PC-9 (cell line): Measurements from ENCODE around the gene SLC9A6. TPM values are rescaled to one million over a fixed set of nuclear protein-coding genes. Genes with fewer than 3 reads are reported as not detected.
A peak's percentile ranks its signal among the peaks of the same experiment; 100 is the strongest.

Experiments used
- BruUV-seq: library from RNA; stranded (reverse); fragments of 400-500 nt; replicated peaks from 2 replicates; lab custom pipeline; 2021; lab: Mats Ljungman, UMichigan
- CTCF ChIA-PET: fragments of 300-600 bp; sonication (Branson Sonifier 250); formaldehyde crosslinking; loops from one replicate; lab custom pipeline; 2022; ENCODE audit warnings: antibody characterized with exemption; lab: Charles Lee
- POLR2A ChIA-PET: fragments of 300-600 bp; sonication (Branson Sonifier 250); formaldehyde crosslinking; loops from one replicate; lab custom pipeline; 2022; ENCODE audit warnings: antibody characterized with exemption; ENCODE audit not compliant: unreplicated experiment; lab: Charles Lee
- DNase-seq, 2 experiments: peaks; one replicate each; pipeline versions ENCODE4 v3.0.0 to v3.0.0-alpha.2; 2015 to 2022; ENCODE audit warnings: mixed read lengths in 1 of 2
- H2AFZ ChIP-seq: fragments of 200-600 bp; sonication (generic); 2 replicates; pipeline ENCODE4 v1.8.1; 2017; ENCODE audit warnings: antibody characterized with exemption
- H3F3A ChIP-seq: fragments of 200-600 bp; sonication (generic); 2 replicates; pipeline ENCODE4 v1.8.1; 2017; ENCODE audit warnings: antibody characterized with exemption, mild to moderate bottlenecking, low read depth; ENCODE audit not compliant: insufficient read depth
- H3K27ac ChIP-seq: fragments of 200-600 bp; sonication (generic); 2 replicates; pipeline ENCODE4 v1.6.1; 2016; ENCODE audit warnings: mixed run types
- H3K27me3 ChIP-seq: fragments of 200-600 bp; sonication (generic); 2 replicates; pipeline ENCODE4 v1.6.1; 2016; ENCODE audit warnings: low read depth, mixed run types; ENCODE audit not compliant: insufficient read depth
- H3K36me3 ChIP-seq: fragments of 200-600 bp; sonication (generic); 2 replicates; pipeline ENCODE4 v1.6.1; 2016; ENCODE audit warnings: low read depth, mixed run types
- H3K4me1 ChIP-seq: fragments of 200-600 bp; sonication (generic); replicated peaks from 2 replicates; pipeline ENCODE4 v1.6.1; 2016; ENCODE audit warnings: mixed run types; ENCODE audit not compliant: insufficient read depth
- H3K4me2 ChIP-seq: fragments of 200-600 bp; sonication (generic); 2 replicates; pipeline ENCODE4 v1.6.1; 2017; ENCODE audit warnings: mixed run types
- H3K4me3 ChIP-seq: fragments of 200-600 bp; sonication (generic); 2 replicates; pipeline ENCODE4 v1.6.1; 2016; ENCODE audit warnings: mixed run types
- H3K79me2 ChIP-seq: fragments of 200-600 bp; sonication (generic); 2 replicates; pipeline ENCODE4 v1.6.1; 2017; ENCODE audit warnings: low read depth, mixed run types
- H3K9me2 ChIP-seq: fragments of 200-600 bp; sonication (generic); 2 replicates; pipeline ENCODE4 v1.8.1; 2017; ENCODE audit warnings: mild to moderate bottlenecking; ENCODE audit not compliant: insufficient read depth
- H3K9me3 ChIP-seq: fragments of 200-600 bp; sonication (generic); 2 replicates; pipeline ENCODE4 v1.8.1; 2016; ENCODE audit warnings: low read depth; ENCODE audit not compliant: insufficient read depth
- H4K20me1 ChIP-seq: fragments of 200-600 bp; sonication (generic); 2 replicates; pipeline ENCODE4 v1.8.1; 2017; ENCODE audit not compliant: insufficient read depth
- CTCF ChIP-seq: fragments of 200-600 bp; sonication (generic); conservative IDR thresholded peaks from 2 replicates; pipeline ENCODE4 v1.6.1; 2017; ENCODE audit warnings: mixed run types, antibody characterized with exemption, mild to moderate bottlenecking, moderate library complexity
- EZH2 ChIP-seq: fragments of 200-600 bp; sonication (generic); IDR thresholded peaks from 2 replicates; pipeline ENCODE4 v1.8.0; 2017; ENCODE audit warnings: antibody characterized with exemption, low read depth
- intact Hi-C: fragments of 100-400 bp; cut with micrococcal nuclease; formaldehyde crosslinking; loops from one replicate; pipeline ENCODE4 v1.10.0; 2022; ENCODE audit not compliant: unreplicated experiment
- total RNA-seq: library from RNA; stranded (reverse); gene quantifications from 2 replicates; pipeline ENCODE4 v1.2.3, GENCODE V29; 2021

Gene SLC9A6
- total RNA-seq, 1 experiment from 2014 or later = 16.5 TPM

GRCh38 chrX:135973025-135973547 is 12.1 kb upstream of the SLC9A6 start:
- ChIA-PET CTCF (no interaction called here), POLR2A (interaction anchor here (0.6 to 0.7 kb wide), 4 partner anchors 553 to 1020 kb away, joined by 3 to 7 read pairs (median 4); partner anchors contain the start of gene RBMX)
- H3K4me3 ChIP-seq = peak overlapping the region; percentile 99
- peaks cover 27% of the 10 kb centered on the region for H3K4me1 ChIP-seq
- DNase-seq = peak in 1 of 2 experiments; percentile 16
- peaks cover 31% of the 10 kb centered on the region for H3F3A ChIP-seq
- H3K79me2 ChIP-seq = peaks cover 31% of the 10 kb centered on the region
- intact Hi-C loops = loop anchor here (10.0 kb wide), 1 partner anchor 162 kb away; no protein-coding TSS in a partner anchor
- H3K27ac ChIP-seq = peak overlapping the region; percentile 93
- H3K27me3 ChIP-seq = no peaks in the 10 kb centered on the region
- H3K36me3 ChIP-seq = no peaks in the 10 kb centered on the region
- peak overlapping the region; percentile 98 for H2AFZ ChIP-seq
- TF ChIP-seq EZH2 (no peak), CTCF (peak; percentile 26; the same call in 1 of the 2 replicates)
- peak overlapping the region; percentile 99 for H3K4me2 ChIP-seq
- H3K9me3 ChIP-seq = no peaks in the 10 kb centered on the region
- no peaks in the 10 kb centered on the region for H3K9me2 ChIP-seq
- BruUV-seq = TSS peak; percentile 69
- H4K20me1 ChIP-seq = peaks cover 12% of the 10 kb centered on the region; the same call in 1 of the 2 replicates

DNA sequence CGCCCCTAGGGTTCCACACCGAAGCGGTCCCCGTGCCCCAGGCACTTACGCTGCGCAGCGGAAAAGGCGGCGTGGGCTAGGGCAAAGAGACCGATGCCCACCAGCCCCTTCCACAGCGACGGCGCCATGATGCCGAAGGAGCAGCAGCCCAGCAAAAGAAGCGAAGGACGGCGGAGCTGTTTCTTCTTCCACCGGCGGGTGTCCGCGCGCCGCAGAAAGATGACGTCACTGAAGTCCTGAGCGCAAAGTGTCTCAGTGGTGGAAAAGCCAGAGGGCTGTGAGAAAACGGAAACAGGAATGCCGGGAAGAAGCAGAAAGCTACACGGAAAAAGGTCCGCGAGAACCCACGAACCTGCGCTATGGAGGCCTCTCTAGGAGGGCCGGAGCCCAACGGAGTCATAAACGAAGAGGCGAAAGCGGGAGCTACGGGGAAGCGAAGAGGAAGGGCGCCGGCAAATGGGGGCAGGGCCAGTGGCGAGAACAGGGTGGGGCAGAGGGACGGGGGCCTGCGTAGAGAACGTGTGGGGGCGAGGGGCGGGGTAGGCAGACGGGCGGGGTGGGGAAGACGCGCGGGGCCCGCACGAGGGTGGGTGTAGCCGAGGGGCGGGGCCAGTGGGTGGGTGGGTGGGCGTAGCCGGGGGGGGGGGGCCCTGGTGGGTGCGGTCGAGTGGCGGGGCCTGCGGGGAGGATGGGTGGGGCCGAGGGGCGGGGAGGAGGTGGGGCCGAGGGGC is 11.5 kb upstream of the SLC9A6 start, which contains the start of gene MMGT1:
Gene MMGT1 (minus strand): TSS at position 441 of the 731 bp plus-strand sequence. CDS start 313 bp downstream, at position 128.
- Histone ChIP-seq H3K4me3 (peak within 1 kb of the TSS; percentile 99), H3K79me2 (peaks cover 31% of the 10 kb centered on the region), H3K9me2 (no peaks in the 10 kb centered on the region), H3K27ac (peak within 1 kb of the TSS; percentile 93), H2AFZ (peak within 1 kb of the TSS; percentile 98), H3K27me3 (no peaks in the 10 kb centered on the region), H3K36me3 (no peaks in the 10 kb centered on the region), H4K20me1 (peaks cover 12% of the 10 kb centered on the region; the same call in 1 of the 2 replicates), H3K9me3 (no peaks in the 10 kb centered on the region), H3K4me1 (peaks cover 28% of the 10 kb centered on the region), H3F3A (peaks cover 38% of the 10 kb centered on the region), H3K4me2 (peak within 1 kb of the TSS; percentile 99)
- no TSS peak for BruUV-seq
- ChIA-PET POLR2A (interaction anchor here (0.6 to 0.7 kb wide), 4 partner anchors 552 to 1019 kb away, joined by 3 to 7 read pairs (median 4); partner anchors contain the start of gene RBMX), CTCF (no interaction called here)
- no peak for TF ChIP-seq EZH2
- no peak for TF ChIP-seq CTCF
- DNase-seq = peak; percentile 77 to 84
- intact Hi-C loops = loop anchor here (10.0 kb wide), 1 partner anchor 161 kb away; no protein-coding TSS in a partner anchor

DNA sequence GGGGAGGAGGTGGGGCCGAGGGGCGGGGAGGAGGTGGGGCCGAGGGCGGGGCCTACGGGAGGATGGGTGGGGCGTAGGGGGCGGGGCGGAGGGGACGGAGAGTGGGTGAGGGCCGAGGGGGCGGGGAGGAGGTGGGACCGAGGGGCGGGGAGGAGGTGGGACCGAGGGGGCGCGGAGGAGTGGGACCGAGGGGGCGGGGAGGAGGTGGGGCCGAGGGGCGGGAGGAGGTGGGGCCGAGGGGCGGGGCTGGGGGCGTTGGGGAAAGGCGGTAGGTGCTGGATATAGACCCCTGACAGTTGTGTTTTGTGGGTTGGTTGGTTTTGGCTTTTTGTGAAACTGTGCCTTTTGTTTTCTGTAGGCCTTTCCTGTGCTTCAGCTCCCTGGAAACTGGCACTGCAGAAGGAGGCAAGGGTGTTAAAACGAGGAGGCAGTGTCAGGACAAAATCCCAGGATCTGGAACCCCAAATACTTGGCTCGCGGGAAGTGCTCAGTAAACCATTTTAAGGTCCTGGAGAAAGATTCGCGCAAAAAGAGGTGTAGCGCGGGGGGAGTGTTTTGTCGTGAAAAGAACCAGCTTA is 10.9 kb upstream of the SLC9A6 start:
- intact Hi-C loops = loop anchor here (10.0 kb wide), 1 partner anchor 160 kb away; no protein-coding TSS in a partner anchor
- Histone ChIP-seq H3K36me3 (no peaks in the 10 kb centered on the region), H3K79me2 (peaks cover 31% of the 10 kb centered on the region), H3K4me1 (peaks cover 28% of the 10 kb centered on the region), H3K4me3 (peak overlapping the region; percentile 47; the same call in 1 of the 2 replicates), H2AFZ (no peak overlapping the region), H3K27me3 (0 out of 2 replicates have a peak, but pooled peaks cover 6% of the 10 kb centered on the region), H3K4me2 (peak overlapping the region; percentile 68), H3K9me3 (no peaks in the 10 kb centered on the region), H3F3A (peaks cover 42% of the 10 kb centered on the region), H3K27ac (no peak overlapping the region), H4K20me1 (peaks cover 12% of the 10 kb centered on the region; the same call in 1 of the 2 replicates), H3K9me2 (no peaks in the 10 kb centered on the region)
- TF ChIP-seq CTCF (no peak), EZH2 (no peak)
- BruUV-seq = no TSS peak
- POLR2A ChIA-PET = no interaction called here
- DNase-seq = peak in 1 of 2 experiments; percentile 53
- CTCF ChIA-PET = no interaction called here
